Mucosa of rectum (tissue), 2 donors: ENCODE measurements around the gene PCDHA6.
A peak's percentile ranks its signal among the peaks of the same experiment; 100 is the strongest.
"Not testable (repeated sequence)": the region's sequence is repeated elsewhere in the genome, so short reads cannot be mapped to it uniquely, and the experiment has no call there.

Experiments
- H3K27ac ChIP-seq, 2 donors: one replicate each; pipeline ENCODE4 v1.7.0; 2013; ENCODE audit warnings: inconsistent platforms in 2 of 2, low read depth in 2 of 2, low read length in 2 of 2
- H3K27me3 ChIP-seq, 2 donors: one replicate each; pipeline ENCODE4 v1.7.0; 2013; ENCODE audit warnings: low read length in 2 of 2; ENCODE audit not compliant: control insufficient read depth in 2 of 2, insufficient read depth in 2 of 2
- H3K36me3 ChIP-seq, 2 donors: one replicate each; pipeline ENCODE4 v1.7.0; 2013; ENCODE audit warnings: low read length in 2 of 2; ENCODE audit not compliant: control insufficient read depth in 2 of 2, insufficient read depth in 2 of 2
- H3K4me1 ChIP-seq, 2 donors: one replicate each; pipeline ENCODE4 v1.7.0; 2013; ENCODE audit warnings: low read length in 2 of 2, mild to moderate bottlenecking in 1 of 2; ENCODE audit not compliant: control insufficient read depth in 2 of 2, insufficient read depth in 2 of 2
- H3K4me3 ChIP-seq, 2 donors: one replicate each; pipeline ENCODE4 v1.7.0; 2013; ENCODE audit warnings: low read length in 2 of 2
- H3K9ac ChIP-seq, 2 donors: one replicate each; pipeline ENCODE4 v1.7.0; 2013; ENCODE audit warnings: low read length in 2 of 2, low read depth in 1 of 2, mild to moderate bottlenecking in 1 of 2
- H3K9me3 ChIP-seq, 2 donors: one replicate each; pipeline ENCODE4 v1.7.0; 2013; ENCODE audit warnings: low read length in 2 of 2; ENCODE audit not compliant: control insufficient read depth in 2 of 2
- donor health status: healthy.
- donor health status: Normal muscosa, but diverticular disease.

Gene PCDHA6

DNA sequence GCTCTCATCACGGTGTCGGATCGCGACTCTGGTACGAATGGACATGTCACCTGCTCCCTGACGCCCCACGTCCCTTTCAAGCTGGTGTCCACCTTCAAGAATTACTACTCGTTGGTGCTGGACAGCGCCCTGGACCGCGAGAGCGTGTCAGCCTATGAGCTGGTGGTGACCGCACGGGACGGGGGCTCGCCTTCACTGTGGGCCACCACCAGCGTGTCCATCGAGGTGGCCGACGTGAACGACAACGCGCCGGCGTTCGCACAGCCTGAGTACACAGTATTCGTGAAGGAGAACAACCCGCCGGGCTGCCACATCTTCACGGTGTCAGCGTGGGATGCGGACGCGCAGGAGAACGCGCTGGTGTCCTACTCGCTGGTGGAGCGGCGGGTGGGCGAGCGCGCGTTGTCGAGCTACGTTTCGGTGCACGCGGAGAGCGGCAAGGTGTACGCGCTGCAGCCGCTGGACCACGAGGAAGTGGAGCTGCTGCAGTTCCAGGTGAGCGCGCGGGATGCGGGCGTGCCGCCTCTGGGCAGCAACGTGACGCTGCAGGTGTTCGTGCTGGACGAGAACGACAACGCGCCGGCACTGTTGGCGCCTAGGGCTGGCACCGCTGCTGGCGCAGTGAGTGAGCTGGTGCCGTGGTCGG, 31.6 kb upstream of the PCDHA6 start:
- not testable (repeated sequence) for H3K27ac ChIP-seq, H3K36me3 ChIP-seq, H3K27me3 ChIP-seq, H3K4me1 ChIP-seq, H3K9ac ChIP-seq, H3K4me3 ChIP-seq
- peaks cover 11 to 18% of the 10 kb centered on the region in 2 donors for H3K9me3 ChIP-seq

DNA sequence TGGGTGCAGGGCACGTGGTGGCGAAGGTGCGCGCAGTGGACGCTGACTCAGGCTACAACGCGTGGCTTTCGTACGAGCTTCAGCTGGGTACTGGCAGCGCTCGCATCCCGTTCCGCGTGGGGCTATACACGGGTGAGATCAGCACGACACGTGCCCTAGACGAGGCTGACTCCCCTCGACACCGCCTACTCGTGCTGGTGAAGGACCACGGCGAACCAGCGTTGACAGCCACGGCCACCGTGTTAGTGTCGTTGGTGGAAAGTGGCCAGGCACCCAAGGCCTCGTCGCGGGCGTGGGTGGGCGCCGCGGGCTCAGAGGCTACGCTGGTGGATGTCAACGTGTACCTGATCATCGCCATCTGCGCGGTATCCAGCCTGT, 31.1 kb upstream of the PCDHA6 start:
- H3K27ac ChIP-seq = no peak overlapping the region
- no peaks in the 10 kb centered on the region for H3K27me3 ChIP-seq
- no peak overlapping the region for H3K9ac ChIP-seq
- no peak overlapping the region for H3K4me3 ChIP-seq
- peaks cover 13 to 20% of the 10 kb centered on the region in 2 donors for H3K9me3 ChIP-seq
- H3K36me3 ChIP-seq = no peaks in the 10 kb centered on the region
- H3K4me1 ChIP-seq = no peaks in the 10 kb centered on the region

DNA sequence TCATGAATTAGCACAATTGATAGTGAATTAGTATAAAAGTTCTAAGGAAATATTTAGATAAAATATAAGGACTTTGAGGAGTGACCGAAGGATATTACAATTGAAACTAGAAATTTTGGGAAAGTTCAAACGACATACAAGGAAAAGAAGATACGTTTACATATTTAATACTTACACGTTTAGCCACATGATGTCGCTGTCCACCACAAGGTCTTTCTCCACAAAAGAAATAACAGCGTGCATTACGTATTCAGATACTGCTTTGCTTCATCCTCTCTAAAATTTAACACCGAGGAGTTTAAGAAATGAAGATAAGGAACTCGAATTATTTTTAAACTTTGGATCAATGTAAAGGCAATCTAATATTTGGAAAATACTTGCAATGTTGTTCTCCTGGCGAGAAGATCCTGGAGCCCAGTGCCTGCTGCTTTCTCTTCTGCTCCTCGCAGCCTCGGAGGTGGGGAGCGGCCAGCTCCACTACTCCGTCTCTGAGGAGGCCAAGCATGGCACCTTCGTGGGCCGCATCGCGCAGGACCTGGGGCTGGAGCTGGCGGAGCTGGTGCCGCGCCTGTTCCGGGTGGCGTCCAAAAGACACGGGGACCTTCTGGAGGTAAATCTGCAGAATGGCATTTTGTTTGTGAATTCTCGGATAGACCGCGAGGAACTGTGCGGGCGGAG, 26.8 kb upstream of the PCDHA6 start, which contains the start of gene PCDHA3:
Gene PCDHA3, plus strand, starts transcription at position 242 of the 678 bp plus-strand sequence.
- Histone ChIP-seq H3K27me3 (no peaks in the 10 kb centered on the region), H3K4me1 (no peaks in the 10 kb centered on the region), H3K36me3 (no peaks in the 10 kb centered on the region), H3K27ac (no peak within 1 kb of the TSS), H3K9ac (no peak within 1 kb of the TSS), H3K4me3 (no peak within 1 kb of the TSS), H3K9me3 (peaks cover 7 to 19% of the 10 kb centered on the region in 2 donors)

DNA sequence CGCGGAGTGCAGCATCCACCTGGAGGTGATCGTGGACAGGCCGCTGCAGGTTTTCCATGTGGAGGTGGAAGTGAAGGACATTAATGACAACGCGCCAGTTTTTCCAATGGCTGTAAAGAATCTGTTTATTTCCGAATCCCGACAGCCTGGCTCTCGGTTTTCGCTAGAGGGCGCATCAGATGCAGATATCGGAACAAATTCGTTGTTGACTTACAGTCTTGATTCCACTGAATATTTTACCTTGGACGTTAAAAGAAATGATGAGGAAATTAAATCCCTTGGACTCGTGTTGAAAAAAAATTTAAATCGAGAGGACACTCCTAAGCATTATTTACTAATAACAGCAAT, 26.3 kb upstream of the PCDHA6 start:
- peaks cover 7 to 19% of the 10 kb centered on the region in 2 donors for H3K9me3 ChIP-seq
- no peak overlapping the region for H3K9ac ChIP-seq
- no peak overlapping the region for H3K4me3 ChIP-seq
- no peaks in the 10 kb centered on the region for H3K36me3 ChIP-seq
- no peak overlapping the region for H3K27ac ChIP-seq
- no peaks in the 10 kb centered on the region for H3K4me1 ChIP-seq
- H3K27me3 ChIP-seq = no peaks in the 10 kb centered on the region

DNA sequence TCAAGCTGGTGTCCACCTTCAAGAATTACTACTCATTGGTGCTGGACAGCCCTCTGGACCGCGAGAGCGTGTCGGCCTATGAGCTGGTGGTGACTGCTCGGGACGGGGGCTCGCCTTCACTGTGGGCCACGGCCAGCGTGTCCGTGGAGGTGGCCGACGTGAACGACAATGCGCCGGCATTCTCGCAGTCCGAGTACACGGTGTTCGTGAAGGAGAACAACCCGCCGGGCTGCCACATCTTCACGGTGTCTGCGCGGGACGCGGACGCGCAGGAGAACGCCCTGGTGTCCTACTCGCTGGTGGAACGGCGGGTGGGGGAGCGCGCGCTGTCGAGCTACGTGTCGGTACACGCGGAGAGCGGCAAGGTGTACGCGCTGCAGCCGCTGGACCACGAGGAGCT, 25.4 kb upstream of the PCDHA6 start:
- H3K4me3 ChIP-seq, H3K27me3 ChIP-seq, H3K9ac ChIP-seq, H3K4me1 ChIP-seq, H3K27ac ChIP-seq, H3K36me3 ChIP-seq: not testable (repeated sequence)
- peaks cover 7 to 17% of the 10 kb centered on the region in 2 donors for H3K9me3 ChIP-seq

DNA sequence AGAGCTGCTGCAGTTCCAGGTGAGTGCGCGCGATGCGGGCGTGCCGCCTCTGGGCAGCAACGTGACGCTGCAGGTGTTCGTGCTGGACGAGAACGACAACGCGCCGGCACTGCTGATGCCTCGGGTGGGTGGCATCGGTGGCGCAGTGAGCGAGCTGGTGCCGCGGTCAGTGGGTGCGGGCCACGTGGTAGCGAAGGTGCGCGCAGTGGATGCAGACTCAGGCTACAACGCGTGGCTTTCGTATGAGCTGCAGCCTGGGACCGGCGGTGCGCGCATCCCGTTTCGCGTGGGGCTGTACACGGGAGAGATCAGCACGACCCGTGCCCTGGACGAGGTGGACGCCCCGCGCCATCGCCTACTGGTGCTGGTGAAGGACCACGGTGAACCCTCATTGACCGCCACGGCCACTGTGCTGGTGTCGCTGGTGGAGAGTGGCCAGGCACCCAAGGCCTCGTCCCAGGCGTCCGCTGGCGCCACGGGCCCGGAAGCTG, 24.9 kb upstream of the PCDHA6 start:
- Histone ChIP-seq H3K9me3 (peaks cover 7 to 17% of the 10 kb centered on the region in 2 donors), H3K4me3 (no peak overlapping the region), H3K36me3 (no peaks in the 10 kb centered on the region), H3K9ac (no peak overlapping the region), H3K27me3 (no peaks in the 10 kb centered on the region), H3K27ac (no peak overlapping the region), H3K4me1 (no peaks in the 10 kb centered on the region)

DNA sequence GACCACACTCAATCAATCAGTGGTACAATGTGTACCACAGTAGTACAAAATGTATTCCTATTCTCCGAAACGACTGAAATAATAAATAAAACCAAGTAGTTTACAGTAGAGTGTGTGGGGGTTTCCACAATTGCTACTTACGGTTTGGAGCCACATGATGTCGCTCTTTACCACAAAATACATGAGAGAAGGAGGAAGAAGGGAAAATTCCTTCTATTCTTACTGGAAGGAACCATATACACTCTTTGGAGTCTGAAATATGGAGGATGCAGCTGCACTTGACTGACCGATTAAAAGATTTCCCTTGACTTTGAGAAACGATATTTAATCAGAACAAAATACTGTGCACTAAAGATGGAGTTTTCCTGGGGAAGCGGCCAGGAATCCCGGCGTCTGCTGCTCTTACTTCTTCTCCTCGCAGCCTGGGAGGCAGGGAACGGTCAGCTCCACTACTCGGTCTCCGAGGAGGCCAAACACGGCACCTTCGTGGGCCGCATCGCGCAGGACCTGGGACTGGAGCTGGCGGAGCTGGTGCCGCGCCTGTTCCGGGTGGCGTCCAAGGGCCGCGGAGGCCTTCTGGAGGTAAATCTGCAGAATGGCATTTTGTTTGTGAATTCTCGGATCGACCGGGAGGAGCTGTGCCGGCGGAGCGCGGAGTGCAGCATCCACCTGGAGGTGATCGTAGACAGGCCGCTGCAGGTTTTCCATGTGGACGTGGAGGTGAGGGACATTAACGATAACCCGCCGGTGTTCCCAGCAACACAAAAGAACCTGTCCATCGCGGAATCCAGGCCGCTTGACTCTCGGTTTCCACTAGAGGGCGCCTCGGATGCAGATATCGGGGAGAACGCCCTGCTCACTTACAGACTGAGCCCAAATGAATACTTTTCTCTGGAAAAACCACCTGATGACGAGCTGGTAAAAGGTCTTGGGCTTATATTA, 20.7 kb upstream of the PCDHA6 start, which contains the start of gene PCDHA4:
Gene PCDHA4, plus strand, starts transcription at position 235 of the 942 bp plus-strand sequence.
- Histone ChIP-seq H3K36me3 (no peaks in the 10 kb centered on the region), H3K4me3 (peak within 1 kb of the TSS; percentile 43 to 65), H3K27ac (no peak within 1 kb of the TSS), H3K4me1 (no peaks in the 10 kb centered on the region), H3K9ac (no peak within 1 kb of the TSS), H3K9me3 (peaks cover under 1 to 9% of the 10 kb centered on the region in 2 donors), H3K27me3 (no peaks in the 10 kb centered on the region)

DNA sequence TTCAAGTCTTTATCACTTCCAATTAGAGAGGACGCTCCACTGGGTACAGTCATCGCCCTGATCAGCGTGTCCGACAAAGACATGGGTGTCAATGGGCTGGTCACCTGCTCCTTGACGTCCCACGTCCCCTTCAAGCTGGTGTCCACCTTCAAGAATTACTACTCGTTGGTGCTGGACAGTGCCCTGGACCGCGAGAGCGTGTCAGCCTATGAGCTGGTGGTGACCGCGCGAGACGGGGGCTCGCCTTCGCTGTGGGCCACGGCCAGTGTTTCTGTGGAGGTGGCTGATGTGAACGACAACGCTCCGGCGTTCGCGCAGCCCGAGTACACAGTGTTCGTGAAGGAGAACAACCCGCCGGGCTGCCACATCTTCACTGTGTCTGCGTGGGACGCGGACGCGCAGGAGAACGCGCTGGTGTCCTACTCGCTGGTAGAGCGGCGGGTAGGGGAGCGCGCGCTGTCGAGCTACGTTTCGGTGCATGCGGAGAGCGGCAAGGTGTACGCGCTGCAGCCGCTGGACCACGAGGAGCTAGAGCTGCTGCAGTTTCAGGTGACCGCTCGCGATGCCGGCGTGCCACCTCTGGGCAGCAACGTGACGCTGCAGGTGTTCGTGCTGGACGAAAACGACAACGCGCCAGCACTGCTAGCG, 19.4 kb upstream of the PCDHA6 start:
- H3K36me3 ChIP-seq, H3K9me3 ChIP-seq: not testable (repeated sequence)

DNA sequence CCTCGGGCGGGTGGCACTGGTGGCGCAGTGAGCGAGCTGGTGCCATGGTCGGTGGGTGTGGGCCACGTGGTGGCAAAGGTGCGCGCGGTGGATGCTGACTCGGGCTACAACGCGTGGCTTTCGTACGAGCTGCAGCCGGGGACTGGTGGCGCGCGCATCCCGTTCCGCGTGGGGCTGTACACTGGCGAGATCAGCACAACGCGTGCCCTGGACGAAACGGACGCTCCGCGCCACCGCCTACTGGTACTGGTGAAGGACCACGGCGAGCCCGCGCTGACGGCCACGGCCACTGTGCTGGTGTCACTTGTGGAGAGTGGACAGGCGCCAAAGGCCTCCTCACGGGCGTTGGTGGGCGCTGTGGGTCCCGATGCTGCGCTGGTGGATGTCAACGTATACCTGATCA, 18.9 kb upstream of the PCDHA6 start:
- H3K27ac ChIP-seq = no peak overlapping the region
- no peak overlapping the region for H3K4me3 ChIP-seq
- H3K9ac ChIP-seq = no peak overlapping the region
- no peaks in the 10 kb centered on the region for H3K27me3 ChIP-seq
- no peaks in the 10 kb centered on the region for H3K36me3 ChIP-seq
- no peaks in the 10 kb centered on the region for H3K4me1 ChIP-seq
- H3K9me3 ChIP-seq = peaks cover 0 to 7% of the 10 kb centered on the region in 2 donors

More for the DNA sequence above, 19.4 kb upstream of the PCDHA6 start:
- not testable (repeated sequence) for H3K4me3 ChIP-seq, H3K4me1 ChIP-seq, H3K27ac ChIP-seq, H3K27me3 ChIP-seq, H3K9ac ChIP-seq
